ENCODE measurements around the gene KBTBD13. TPM values are rescaled to one million over a fixed set of nuclear protein-coding genes. Genes with fewer than 3 reads are reported as not detected.
A peak's percentile ranks its signal among the peaks of the same experiment; 100 is the strongest.
"Not testable (repeated sequence)": the region's sequence is repeated elsewhere in the genome, so short reads cannot be mapped to it uniquely, and the experiment has no call there.

The KBTBD13 gene
- total RNA-seq, 3 donors from 2014 or later = 0.09 TPM; not detected in 2

DNA sequence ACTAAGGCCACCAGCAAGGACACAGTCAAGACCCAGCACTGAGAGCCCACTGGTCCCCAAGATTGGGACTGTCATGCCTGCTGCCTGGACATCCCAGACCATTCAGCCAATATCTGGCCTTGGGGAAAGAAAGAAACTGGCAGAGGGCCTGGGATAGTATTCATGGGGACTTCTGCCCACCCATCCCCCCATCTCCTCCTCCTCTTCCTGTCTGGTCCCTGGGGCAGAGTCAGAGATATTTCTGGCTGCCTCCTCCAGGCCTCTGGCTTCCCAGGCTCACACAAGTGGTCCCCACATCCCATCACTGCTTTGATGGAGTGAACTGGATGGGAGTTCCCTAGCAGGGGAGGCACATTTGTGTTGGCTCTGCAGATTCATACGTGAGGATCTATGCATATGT lies 4.5 kb upstream of the KBTBD13 start:
- H3K4me1 ChIP-seq (ENCODE audit: low read depth) = no peaks in the 10 kb centered on the region
- ATAC-seq = no peak
- DNase-seq = no peak
- H3K4me3 ChIP-seq = no peak overlapping the region
- intact Hi-C loops (cut with DNase I, micrococcal nuclease) = no loop called here
- H3K36me3 ChIP-seq (ENCODE audit: low read depth) = no peaks in the 10 kb centered on the region
- TF ChIP-seq, protein P1, sequence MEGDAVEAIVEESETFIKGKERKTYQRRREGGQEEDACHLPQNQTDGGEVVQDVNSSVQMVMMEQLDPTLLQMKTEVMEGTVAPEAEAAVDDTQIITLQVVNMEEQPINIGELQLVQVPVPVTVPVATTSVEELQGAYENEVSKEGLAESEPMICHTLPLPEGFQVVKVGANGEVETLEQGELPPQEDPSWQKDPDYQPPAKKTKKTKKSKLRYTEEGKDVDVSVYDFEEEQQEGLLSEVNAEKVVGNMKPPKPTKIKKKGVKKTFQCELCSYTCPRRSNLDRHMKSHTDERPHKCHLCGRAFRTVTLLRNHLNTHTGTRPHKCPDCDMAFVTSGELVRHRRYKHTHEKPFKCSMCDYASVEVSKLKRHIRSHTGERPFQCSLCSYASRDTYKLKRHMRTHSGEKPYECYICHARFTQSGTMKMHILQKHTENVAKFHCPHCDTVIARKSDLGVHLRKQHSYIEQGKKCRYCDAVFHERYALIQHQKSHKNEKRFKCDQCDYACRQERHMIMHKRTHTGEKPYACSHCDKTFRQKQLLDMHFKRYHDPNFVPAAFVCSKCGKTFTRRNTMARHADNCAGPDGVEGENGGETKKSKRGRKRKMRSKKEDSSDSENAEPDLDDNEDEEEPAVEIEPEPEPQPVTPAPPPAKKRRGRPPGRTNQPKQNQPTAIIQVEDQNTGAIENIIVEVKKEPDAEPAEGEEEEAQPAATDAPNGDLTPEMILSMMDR (IDR thresholded peaks at IDR 0.05) = no peak
- no peaks in the 10 kb centered on the region for H3K9me3 ChIP-seq

DNA sequence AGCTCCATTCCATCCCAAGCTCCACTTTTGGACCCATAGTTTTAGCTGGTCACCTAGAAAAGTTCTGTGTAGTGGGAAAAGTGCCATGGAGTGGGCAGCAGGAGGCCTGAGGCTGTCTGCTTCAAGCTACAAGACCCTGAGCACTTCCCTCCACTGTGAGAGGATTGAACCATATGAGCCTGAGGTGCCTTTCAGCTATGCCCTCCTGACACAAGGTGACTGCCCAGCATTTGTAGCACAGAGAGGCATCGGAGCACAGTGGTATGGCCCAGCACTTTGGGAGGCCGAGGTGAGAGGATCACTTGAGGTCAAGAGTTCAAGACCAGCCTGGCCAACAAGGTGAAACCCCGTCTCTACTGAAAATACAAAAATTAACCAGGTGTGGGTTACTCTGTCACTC lies 3.9 kb upstream of the KBTBD13 start:
- Histone ChIP-seq H3K36me3 (ENCODE audit: low read depth) (no peaks in the 10 kb centered on the region), H3K4me1 (ENCODE audit: low read depth) (no peaks in the 10 kb centered on the region), H3K9me3 (no peaks in the 10 kb centered on the region), H3K4me3 (no peak overlapping the region)
- intact Hi-C loops (cut with DNase I, micrococcal nuclease) = no loop called here
- DNase-seq = no peak
- TF ChIP-seq, protein P1 (IDR thresholded peaks at IDR 0.05) = no peak
- ATAC-seq = no peak

DNA sequence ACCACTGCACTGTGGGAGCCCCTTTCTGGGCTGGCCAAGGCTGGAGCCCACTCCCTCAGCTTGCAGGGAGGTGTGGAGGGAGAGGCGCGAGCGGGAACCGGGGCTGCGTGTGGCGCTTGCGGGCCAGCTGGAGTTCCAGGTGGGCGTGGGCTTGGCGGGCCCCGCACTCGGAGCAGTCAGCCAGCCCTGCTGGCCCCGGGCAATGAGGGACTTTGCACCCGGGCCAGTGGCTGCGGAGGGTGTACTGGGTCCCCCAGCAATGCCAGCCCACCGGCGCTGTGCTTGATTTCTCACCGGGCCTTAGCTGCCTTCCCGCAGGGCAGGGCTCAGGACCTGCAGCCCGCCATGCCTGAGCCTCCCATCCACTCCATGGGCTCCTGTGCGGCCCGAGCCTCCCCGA lies 1.6 kb upstream of the KBTBD13 start:
- H3K4me1 ChIP-seq (ENCODE audit: low read depth); H3K36me3 ChIP-seq (ENCODE audit: low read depth); intact Hi-C loops (cut with DNase I, micrococcal nuclease); H3K4me3 ChIP-seq; H3K9me3 ChIP-seq; DNase-seq; ATAC-seq: not testable (repeated sequence)

DNA sequence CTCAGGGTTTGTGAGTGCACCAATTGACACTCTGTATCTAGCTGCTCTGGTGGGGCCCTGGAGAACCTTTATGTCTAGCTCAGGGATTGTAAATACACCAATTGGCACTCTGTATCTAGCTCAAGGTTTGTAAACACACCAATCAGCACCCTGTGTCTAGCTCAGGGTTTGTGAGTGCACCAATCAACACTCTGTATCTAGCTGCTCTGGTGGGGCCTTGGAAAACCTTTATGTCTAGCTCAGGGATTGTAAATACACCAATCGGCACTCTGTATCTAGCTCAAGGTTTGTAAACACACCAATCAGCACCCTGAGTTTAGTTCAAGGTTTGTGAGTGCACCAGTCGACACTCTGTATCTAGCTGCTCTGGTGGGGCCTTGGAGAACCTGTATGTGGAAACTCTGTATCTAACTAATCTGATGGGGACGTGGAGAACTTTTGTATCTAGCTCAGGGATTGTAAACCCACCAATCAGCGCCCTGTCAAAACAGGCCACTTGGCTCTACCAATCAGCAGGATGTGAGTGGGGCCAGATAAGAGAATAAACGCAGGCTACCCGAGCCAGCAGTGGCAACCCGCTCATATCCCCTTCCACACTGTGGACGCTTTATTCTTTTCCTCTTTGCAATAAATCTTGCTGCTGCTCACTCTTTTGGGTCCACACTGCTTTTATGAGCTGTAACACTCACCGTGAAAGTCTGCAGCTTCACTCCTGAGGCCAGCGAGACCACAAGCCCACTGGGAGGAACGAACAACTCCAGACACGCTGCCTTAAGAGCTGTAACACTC lies 745 bp upstream of the KBTBD13 start:
- H3K4me1 ChIP-seq (ENCODE audit: low read depth); H3K4me3 ChIP-seq; H3K36me3 ChIP-seq (ENCODE audit: low read depth); intact Hi-C loops (cut with DNase I, micrococcal nuclease); ATAC-seq; H3K9me3 ChIP-seq; DNase-seq: not testable (repeated sequence)

DNA sequence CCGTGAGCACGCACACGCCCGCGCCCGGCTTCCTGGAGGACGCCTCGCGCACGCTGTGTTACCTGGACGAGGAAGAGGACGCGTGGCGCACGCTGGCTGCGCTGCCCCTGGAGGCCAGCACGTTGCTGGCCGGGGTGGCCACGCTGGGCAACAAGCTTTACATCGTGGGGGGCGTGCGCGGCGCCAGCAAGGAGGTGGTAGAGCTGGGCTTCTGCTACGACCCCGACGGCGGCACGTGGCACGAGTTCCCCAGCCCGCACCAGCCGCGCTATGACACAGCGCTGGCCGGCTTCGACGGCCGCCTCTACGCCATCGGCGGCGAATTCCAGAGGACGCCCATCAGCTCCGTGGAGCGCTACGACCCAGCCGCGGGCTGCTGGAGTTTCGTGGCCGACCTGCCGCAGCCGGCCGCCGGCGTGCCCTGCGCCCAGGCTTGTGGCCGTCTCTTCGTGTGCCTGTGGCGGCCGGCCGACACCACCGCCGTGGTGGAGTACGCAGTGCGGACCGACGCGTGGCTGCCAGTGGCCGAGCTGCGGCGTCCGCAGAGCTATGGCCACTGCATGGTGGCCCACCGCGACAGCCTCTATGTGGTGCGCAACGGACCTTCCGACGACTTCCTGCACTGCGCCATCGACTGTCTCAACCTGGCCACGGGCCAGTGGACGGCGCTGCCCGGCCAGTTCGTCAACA lies 890 bp downstream of the KBTBD13 start:
- H3K36me3 ChIP-seq (ENCODE audit: low read depth) = no peaks in the 10 kb centered on the region
- no peak for DNase-seq
- no peak overlapping the region for H3K4me3 ChIP-seq
- no peaks in the 10 kb centered on the region for H3K9me3 ChIP-seq
- ATAC-seq = no peak
- intact Hi-C loops (cut with DNase I, micrococcal nuclease) = no loop called here
- peaks cover 15% of the 10 kb centered on the region for H3K4me1 ChIP-seq (ENCODE audit: low read depth)
- TF ChIP-seq, protein P1 (IDR thresholded peaks at IDR 0.05) = no peak

DNA sequence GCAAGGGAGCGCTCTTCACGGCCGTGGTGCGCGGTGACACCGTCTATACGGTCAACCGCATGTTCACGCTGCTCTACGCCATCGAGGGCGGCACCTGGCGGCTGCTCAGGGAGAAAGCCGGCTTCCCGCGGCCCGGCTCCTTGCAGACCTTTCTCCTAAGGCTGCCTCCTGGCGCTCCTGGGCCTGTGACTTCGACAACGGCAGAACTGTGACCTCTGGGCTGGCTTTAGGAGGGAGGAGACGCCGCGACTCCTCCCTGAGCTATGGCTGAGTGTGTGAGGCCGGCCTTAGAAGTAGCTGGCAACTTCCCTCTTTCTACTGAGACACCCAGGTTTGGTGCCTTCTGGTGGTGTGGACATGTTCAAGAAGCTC lies 1.4 kb downstream of the KBTBD13 start:
- intact Hi-C loops (cut with DNase I, micrococcal nuclease) = loop anchor here in 1 of 2 donors (2.0 kb wide), 1 partner anchor 45 kb away; no protein-coding TSS in a partner anchor
- Histone ChIP-seq H3K4me1 (ENCODE audit: low read depth) (peaks cover 17% of the 10 kb centered on the region), H3K36me3 (ENCODE audit: low read depth) (no peaks in the 10 kb centered on the region), H3K4me3 (no peak overlapping the region), H3K9me3 (no peaks in the 10 kb centered on the region)
- DNase-seq (peak; percentile 88 to 92 (median 90)), ATAC-seq (peak; percentile 91)
- TF ChIP-seq, protein P1 (IDR thresholded peaks at IDR 0.05) = peak; percentile 65
